ENCODE results near the gene LRIT3.
"Not testable (repeated sequence)": the region's sequence is repeated elsewhere in the genome, so short reads cannot be mapped to it uniquely, and the experiment has no call there.

The LRIT3 gene

DNA sequence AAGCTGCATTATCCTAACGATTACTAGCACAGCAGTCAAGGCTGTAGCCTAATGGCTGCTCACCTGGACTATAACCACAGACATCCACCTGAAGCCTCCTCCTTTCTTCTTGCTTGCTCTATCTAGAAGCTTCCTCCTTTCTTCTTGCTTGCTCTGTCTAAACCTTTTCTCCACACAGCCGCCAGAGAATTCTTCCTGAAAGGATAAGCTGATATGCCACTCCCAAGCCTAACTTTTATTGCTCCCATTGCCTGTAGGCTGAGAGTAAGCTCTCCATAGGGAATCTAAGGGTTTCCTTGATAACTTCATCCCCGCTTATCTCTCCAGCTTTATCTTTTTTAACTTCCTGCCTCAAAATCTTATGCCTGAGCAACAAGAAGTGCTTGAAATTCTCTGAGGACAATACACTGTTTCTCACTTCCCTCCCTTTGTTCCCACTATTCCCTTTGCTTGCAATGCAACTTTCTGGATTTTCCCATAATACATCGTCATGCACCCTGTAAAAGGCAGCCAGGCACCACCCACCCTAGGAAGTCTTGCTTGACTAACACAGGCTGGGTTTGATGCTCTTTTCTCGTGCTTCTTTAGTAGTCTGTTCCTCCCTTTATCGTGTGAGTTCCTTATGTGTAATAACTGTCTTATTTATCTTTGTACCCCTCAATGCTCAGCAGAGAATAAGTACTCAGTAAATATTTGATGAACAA is 1.4 kb upstream of the LRIT3 start:
- CTCF ChIA-PET = interaction anchor here (0.7 kb wide), 1 partner anchor 318 kb away, joined by 3 read pairs; no protein-coding TSS in a partner anchor
- H3K27ac ChIP-seq = no peak overlapping the region
- POLR2A ChIA-PET (ENCODE audit: low non-redundant PET) = no interaction called here
- no peak for DNase-seq (ENCODE audit: low spot score)
- TF ChIP-seq, protein P1, sequence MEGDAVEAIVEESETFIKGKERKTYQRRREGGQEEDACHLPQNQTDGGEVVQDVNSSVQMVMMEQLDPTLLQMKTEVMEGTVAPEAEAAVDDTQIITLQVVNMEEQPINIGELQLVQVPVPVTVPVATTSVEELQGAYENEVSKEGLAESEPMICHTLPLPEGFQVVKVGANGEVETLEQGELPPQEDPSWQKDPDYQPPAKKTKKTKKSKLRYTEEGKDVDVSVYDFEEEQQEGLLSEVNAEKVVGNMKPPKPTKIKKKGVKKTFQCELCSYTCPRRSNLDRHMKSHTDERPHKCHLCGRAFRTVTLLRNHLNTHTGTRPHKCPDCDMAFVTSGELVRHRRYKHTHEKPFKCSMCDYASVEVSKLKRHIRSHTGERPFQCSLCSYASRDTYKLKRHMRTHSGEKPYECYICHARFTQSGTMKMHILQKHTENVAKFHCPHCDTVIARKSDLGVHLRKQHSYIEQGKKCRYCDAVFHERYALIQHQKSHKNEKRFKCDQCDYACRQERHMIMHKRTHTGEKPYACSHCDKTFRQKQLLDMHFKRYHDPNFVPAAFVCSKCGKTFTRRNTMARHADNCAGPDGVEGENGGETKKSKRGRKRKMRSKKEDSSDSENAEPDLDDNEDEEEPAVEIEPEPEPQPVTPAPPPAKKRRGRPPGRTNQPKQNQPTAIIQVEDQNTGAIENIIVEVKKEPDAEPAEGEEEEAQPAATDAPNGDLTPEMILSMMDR (conservative IDR thresholded peaks at IDR 0.05; ENCODE audit: low read depth) = no peak

DNA sequence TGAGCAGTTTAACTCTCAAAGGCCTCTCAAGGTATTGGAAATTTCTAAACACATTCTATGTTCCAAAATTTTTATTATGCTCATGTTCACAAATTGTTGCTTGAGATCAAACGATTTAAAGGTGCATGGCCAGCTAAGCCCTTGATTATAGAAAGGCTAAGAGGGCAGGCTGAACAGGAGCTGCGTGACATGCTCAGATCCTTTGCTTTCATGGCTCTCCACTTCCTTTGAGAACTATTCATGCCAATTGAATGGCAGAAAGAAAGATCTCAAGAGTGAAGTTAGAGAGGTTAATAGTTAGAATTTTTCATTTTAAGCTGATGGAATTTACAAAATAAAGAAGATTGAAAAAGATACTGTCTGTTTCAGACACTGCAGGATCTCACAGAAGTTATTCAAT is 594 bp downstream of the LRIT3 start:
- POLR2A ChIA-PET (ENCODE audit: low non-redundant PET) = no interaction called here
- CTCF ChIA-PET = interaction anchor here (0.6 kb wide), 1 partner anchor 31 kb away, joined by 3 read pairs; no protein-coding TSS in a partner anchor
- DNase-seq (ENCODE audit: low spot score) = no peak
- no peak overlapping the region for H3K27ac ChIP-seq
- TF ChIP-seq, protein P1 (conservative IDR thresholded peaks at IDR 0.05; ENCODE audit: low read depth) = no peak

DNA sequence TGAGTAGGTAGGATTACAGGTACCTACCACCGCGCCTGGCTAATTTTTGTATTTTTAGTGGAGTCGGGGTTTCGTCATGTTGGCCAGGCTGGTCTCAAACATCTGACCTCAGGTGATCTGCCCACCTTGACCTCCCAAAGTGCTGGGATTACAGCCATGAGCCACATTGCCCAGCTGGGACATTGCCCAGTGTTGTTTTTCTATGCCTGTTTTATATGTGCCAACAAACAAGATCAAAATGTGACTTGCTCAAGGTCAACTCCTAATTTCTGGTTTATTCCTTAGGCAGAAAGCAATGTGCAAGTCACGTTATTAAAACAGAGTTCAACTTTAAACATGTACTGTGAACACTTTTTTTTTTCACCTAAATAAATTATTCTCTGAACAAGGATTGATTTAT is 2.7 kb downstream of the LRIT3 start:
- POLR2A ChIA-PET (ENCODE audit: low non-redundant PET) = no interaction called here
- TF ChIP-seq, protein P1 (conservative IDR thresholded peaks at IDR 0.05; ENCODE audit: low read depth) = no peak
- CTCF ChIA-PET = interaction anchor here (0.5 kb wide), 1 partner anchor 35 kb away, joined by 3 read pairs; no protein-coding TSS in a partner anchor
- H3K27ac ChIP-seq = no peak overlapping the region
- DNase-seq (ENCODE audit: low spot score) = no peak

DNA sequence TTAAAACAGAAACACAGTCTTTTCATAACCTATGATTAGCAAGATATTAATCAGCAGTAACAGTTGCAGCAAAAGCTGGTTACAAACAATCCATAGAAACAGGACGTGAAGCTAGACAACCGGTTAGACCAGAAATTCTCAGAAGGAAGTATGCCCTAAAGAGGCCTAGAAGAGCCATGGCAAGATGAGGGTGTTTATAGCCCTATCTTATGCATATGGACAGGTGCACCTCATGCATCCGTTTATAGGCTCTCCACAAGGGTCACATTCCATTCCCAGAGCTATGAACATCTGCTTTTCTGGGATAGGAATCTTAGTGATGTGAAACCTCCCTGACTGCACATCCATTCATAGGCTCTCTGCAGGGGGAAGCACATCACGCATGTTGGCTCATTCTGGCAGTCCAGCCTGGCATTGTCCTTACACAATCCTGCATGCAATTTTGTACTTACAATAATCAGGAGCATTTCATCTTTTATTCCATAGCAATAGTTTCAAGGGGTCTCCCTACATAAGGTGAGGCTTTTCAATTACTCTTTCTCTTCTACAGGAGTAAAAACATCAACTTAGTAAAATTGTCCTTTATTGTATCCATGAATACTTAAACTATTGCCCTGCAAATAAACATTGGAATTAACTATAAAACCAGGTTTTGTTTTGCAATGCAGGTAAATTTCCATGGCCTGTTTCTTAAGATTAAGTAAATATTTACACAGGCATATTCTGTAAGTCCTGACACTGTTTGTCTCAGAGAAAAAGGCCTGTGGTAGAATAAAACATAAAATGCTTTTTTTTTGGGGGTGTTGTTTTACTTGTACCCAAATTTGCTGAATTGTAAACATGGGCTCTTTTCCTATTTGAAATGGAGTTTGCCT is 11.8 kb downstream of the LRIT3 start:
- POLR2A ChIA-PET (ENCODE audit: low non-redundant PET); CTCF ChIA-PET; DNase-seq (ENCODE audit: low spot score); H3K27ac ChIP-seq: not testable (repeated sequence)

DNA sequence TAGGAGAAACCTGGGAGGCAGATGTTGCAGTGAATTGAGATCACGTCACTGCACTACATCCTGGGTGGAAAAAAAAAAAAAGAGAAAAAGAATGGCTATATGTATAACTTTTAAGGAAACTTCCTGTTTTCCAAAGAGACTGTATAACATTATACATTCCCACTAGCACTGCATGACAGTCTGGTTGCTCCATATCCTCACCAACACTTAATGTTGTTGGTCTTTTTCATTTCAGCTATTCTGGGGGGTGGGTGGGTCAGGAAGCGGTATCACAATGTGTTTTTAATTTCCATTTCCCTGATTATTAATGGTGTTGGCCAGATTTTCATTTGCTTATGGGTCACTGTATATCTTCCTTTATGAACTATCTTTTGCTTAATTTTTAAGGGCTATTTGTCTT is 13.4 kb downstream of the LRIT3 start:
- no peak overlapping the region for H3K27ac ChIP-seq
- DNase-seq (ENCODE audit: low spot score) = no peak
- ChIA-PET POLR2A (ENCODE audit: low non-redundant PET) (no interaction called here), CTCF (interaction anchor here (0.6 kb wide), 1 partner anchor 1738 kb away, joined by 3 read pairs; no protein-coding TSS in a partner anchor)
- TF ChIP-seq, protein P1 (conservative IDR thresholded peaks at IDR 0.05; ENCODE audit: low read depth) = no peak

DNA sequence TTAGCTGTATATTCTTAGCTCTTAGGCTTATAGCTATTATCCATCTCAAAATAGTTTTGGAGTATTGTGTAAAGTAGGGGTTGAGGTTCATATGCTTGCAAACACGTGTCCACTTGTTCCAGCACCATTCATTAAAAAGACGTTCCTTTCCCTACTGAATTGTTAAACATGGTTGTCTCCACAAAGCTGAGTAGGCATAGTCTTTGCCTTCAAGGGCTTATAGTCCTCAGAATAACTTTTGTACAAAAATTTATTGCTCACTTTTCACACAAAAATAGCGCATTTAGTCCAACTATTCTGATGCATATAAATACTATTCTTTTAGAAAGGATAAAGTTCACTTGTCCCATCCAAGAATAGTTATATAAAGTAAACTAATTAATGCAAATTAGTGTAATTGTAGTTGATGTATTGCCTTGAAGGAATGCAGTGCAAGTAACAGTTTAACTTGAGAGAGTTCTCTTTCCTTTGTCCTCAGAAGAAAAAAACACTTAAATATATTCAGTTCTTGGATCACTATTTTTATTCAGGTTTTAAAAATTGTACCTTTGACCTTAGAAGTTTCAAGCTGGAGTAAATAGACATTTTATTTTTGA is 14.1 kb downstream of the LRIT3 start:
- no peak for DNase-seq (ENCODE audit: low spot score)
- no peak overlapping the region for H3K27ac ChIP-seq
- TF ChIP-seq, protein P1 (conservative IDR thresholded peaks at IDR 0.05; ENCODE audit: low read depth) = no peak
- CTCF ChIA-PET = no interaction called here
- POLR2A ChIA-PET (ENCODE audit: low non-redundant PET) = no interaction called here

Data from RWPE1 (cell line).